ENCODE results near the gene ATP2C2.
"Not testable (repeated sequence)": the region's sequence is repeated elsewhere in the genome, so short reads cannot be mapped to it uniquely, and the experiment has no call there.

The ATP2C2 gene

DNA sequence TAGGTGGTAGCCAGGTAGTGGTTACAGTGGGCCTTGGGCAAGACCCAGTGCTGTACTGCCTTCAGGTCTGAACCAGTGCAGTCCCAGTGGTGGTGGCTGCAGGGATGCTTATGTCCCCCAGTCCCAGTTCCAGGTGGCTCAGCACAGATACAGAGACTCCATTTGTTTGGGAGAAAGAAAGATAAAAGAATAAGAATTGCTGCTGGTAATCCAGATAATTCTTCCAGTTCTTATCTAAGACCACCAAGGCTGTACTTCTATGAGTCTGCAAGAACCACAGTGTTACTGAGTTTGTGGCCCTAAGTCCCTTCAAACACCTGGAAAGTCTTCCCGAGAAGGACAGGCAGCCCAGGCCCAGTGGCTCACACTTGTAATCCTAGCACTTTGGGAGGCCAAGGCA, 33.9 kb upstream of the ATP2C2 start:
- Histone ChIP-seq H4K20me1 (ENCODE audit: insufficient read depth, low read length) (no peaks in the 10 kb centered on the region), H3K4me3 (ENCODE audit: low read depth, low read length, poor library complexity, severe bottlenecking) (no peak overlapping the region)
- TF ChIP-seq EZH2 (IDR thresholded peaks at IDR 0.05; ENCODE audit: borderline replicate concordance, low read length) (no peak), CTCF (IDR thresholded peaks at IDR 0.05; ENCODE audit: low read length) (no peak)

DNA sequence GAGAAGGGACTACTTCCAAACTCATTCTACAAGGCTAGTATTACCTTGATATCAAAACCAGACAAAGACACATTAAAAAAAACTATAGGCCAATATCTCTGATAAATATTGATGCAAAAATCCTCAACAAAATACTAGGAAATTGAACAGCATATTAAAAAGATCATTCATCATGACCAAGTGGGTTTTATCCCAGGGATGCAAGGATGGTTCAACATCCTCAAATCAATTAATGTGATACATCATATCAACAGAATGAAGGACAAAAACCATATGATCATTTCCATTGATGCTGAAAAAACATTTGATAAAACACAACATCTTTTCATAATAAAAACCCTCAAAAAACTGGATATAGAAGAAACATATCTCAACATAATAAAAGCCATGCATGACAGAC, 31.1 kb upstream of the ATP2C2 start:
- H4K20me1 ChIP-seq (ENCODE audit: insufficient read depth, low read length); H3K27ac ChIP-seq (ENCODE audit: low read depth, low read length, poor library complexity, severe bottlenecking); H3F3A ChIP-seq (ENCODE audit: insufficient read depth, low read length); H3K27me3 ChIP-seq (ENCODE audit: insufficient read depth, low read length); H2AFZ ChIP-seq (ENCODE audit: low read length); H3K9me3 ChIP-seq (ENCODE audit: low read length); H3K36me3 ChIP-seq (ENCODE audit: insufficient read depth, low read length); H3K9ac ChIP-seq (ENCODE audit: low read length); H3K4me2 ChIP-seq (ENCODE audit: low read length); H3K4me3 ChIP-seq (ENCODE audit: low read depth, low read length, poor library complexity, severe bottlenecking); H3K79me2 ChIP-seq (ENCODE audit: insufficient read depth, low read length); H3K9me2 ChIP-seq (ENCODE audit: low read depth, low read length); H3K4me1 ChIP-seq (ENCODE audit: insufficient read depth, low read length, severe bottlenecking): not testable (repeated sequence)

More for the DNA sequence above, 33.9 kb upstream of the ATP2C2 start:
- no peaks in the 10 kb centered on the region for H3K79me2 ChIP-seq (ENCODE audit: insufficient read depth, low read length)
- H3K4me1 ChIP-seq (ENCODE audit: insufficient read depth, low read length, severe bottlenecking) = no peaks in the 10 kb centered on the region
- no peak overlapping the region for H3K9ac ChIP-seq (ENCODE audit: low read length)
- H3K27me3 ChIP-seq (ENCODE audit: insufficient read depth, low read length) = 0 out of 2 replicates have a peak, but pooled peaks cover 7% of the 10 kb centered on the region
- 0 out of 2 replicates have a peak, but pooled peaks cover 3% of the 10 kb centered on the region for H3K9me3 ChIP-seq (ENCODE audit: low read length)
- H3K27ac ChIP-seq (ENCODE audit: low read depth, low read length, poor library complexity, severe bottlenecking) = no peak overlapping the region
- no peaks in the 10 kb centered on the region for H3K36me3 ChIP-seq (ENCODE audit: insufficient read depth, low read length)
- H3F3A ChIP-seq (ENCODE audit: insufficient read depth, low read length) = no peaks in the 10 kb centered on the region
- no peak overlapping the region for H2AFZ ChIP-seq (ENCODE audit: low read length)
- H3K4me2 ChIP-seq (ENCODE audit: low read length) = no peak overlapping the region
- no peaks in the 10 kb centered on the region for H3K9me2 ChIP-seq (ENCODE audit: low read depth, low read length)

GRCh38 chr16:84339311-84339710, 29.0 kb upstream of the ATP2C2 start:
- Histone ChIP-seq H4K20me1 (ENCODE audit: insufficient read depth, low read length) (no peaks in the 10 kb centered on the region), H3K4me2 (ENCODE audit: low read length) (no peak overlapping the region), H3K79me2 (ENCODE audit: insufficient read depth, low read length) (no peaks in the 10 kb centered on the region), H3F3A (ENCODE audit: insufficient read depth, low read length) (no peaks in the 10 kb centered on the region), H3K4me3 (ENCODE audit: low read depth, low read length, poor library complexity, severe bottlenecking) (no peak overlapping the region), H3K9ac (ENCODE audit: low read length) (no peak overlapping the region), H3K27me3 (ENCODE audit: insufficient read depth, low read length) (0 out of 2 replicates have a peak, but pooled peaks cover 4% of the 10 kb centered on the region), H2AFZ (ENCODE audit: low read length) (no peak overlapping the region), H3K9me2 (ENCODE audit: low read depth, low read length) (no peaks in the 10 kb centered on the region), H3K4me1 (ENCODE audit: insufficient read depth, low read length, severe bottlenecking) (no peaks in the 10 kb centered on the region), H3K36me3 (ENCODE audit: insufficient read depth, low read length) (no peaks in the 10 kb centered on the region), H3K9me3 (ENCODE audit: low read length) (0 out of 2 replicates have a peak, but pooled peaks cover 3% of the 10 kb centered on the region), H3K27ac (ENCODE audit: low read depth, low read length, poor library complexity, severe bottlenecking) (no peak overlapping the region)
- TF ChIP-seq CTCF (IDR thresholded peaks at IDR 0.05; ENCODE audit: low read length) (no peak), EZH2 (IDR thresholded peaks at IDR 0.05; ENCODE audit: borderline replicate concordance, low read length) (no peak)

GRCh38 chr16:84339766-84340165, 28.6 kb upstream of the ATP2C2 start:
- no peak overlapping the region for H2AFZ ChIP-seq (ENCODE audit: low read length)

More at GRCh38 chr16:84339766-84340165, 28.6 kb upstream of the ATP2C2 start:
- no peaks in the 10 kb centered on the region for H3F3A ChIP-seq (ENCODE audit: insufficient read depth, low read length)
- H3K27ac ChIP-seq (ENCODE audit: low read depth, low read length, poor library complexity, severe bottlenecking) = no peak overlapping the region
- H3K9me2 ChIP-seq (ENCODE audit: low read depth, low read length) = no peaks in the 10 kb centered on the region
- 0 out of 2 replicates have a peak, but pooled peaks cover 3% of the 10 kb centered on the region for H3K9me3 ChIP-seq (ENCODE audit: low read length)
- no peak overlapping the region for H3K4me2 ChIP-seq (ENCODE audit: low read length)
- H3K27me3 ChIP-seq (ENCODE audit: insufficient read depth, low read length) = 0 out of 2 replicates have a peak, but pooled peaks cover 4% of the 10 kb centered on the region
- TF ChIP-seq EZH2 (IDR thresholded peaks at IDR 0.05; ENCODE audit: borderline replicate concordance, low read length) (no peak), CTCF (IDR thresholded peaks at IDR 0.05; ENCODE audit: low read length) (no peak)
- no peaks in the 10 kb centered on the region for H3K4me1 ChIP-seq (ENCODE audit: insufficient read depth, low read length, severe bottlenecking)
- no peak overlapping the region for H3K4me3 ChIP-seq (ENCODE audit: low read depth, low read length, poor library complexity, severe bottlenecking)
- no peak overlapping the region for H3K9ac ChIP-seq (ENCODE audit: low read length)
- H3K79me2 ChIP-seq (ENCODE audit: insufficient read depth, low read length) = no peaks in the 10 kb centered on the region
- H4K20me1 ChIP-seq (ENCODE audit: insufficient read depth, low read length) = no peaks in the 10 kb centered on the region
- no peaks in the 10 kb centered on the region for H3K36me3 ChIP-seq (ENCODE audit: insufficient read depth, low read length)

Data from OCI-LY1 (cell line).